ENCODE measurements around the gene GRIP2. TPM values are rescaled to one million over a fixed set of nuclear protein-coding genes. Genes with fewer than 3 reads are reported as not detected.

Gene GRIP2
- total RNA-seq, 1 donor from 2014 or later, result not detected

DNA sequence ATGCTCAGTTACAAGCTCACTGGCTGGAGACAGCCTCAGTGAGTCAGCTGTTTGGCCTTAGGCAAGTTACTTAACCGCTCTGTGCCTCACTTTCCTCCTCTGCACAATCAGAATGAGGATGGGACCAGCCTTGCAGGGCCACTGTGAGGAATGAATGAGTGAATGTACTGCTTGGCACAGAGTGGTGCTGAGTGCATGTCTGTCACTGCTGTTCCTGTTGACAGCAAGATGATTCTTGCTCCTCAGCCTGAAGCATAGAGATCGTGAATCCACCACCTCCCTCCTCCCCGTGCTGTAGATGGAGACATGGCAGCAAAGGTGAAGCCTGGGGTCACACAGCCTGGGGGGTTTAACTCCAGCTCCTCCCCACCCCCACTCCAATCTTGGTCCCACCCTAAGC, 14.6 kb upstream of the GRIP2 start:
- H3K27ac Mint-ChIP-seq, result no peak overlapping the region
- peaks cover 23% of the 10 kb centered on the region for H3K27me3 Mint-ChIP-seq (ENCODE audit: low read depth)
- H3K36me3 Mint-ChIP-seq (ENCODE audit: low read depth), result no peaks in the 10 kb centered on the region
- peaks cover 2% of the 10 kb centered on the region for H3K4me1 Mint-ChIP-seq (ENCODE audit: low read depth)
- no peaks in the 10 kb centered on the region for H3K9me3 Mint-ChIP-seq
- no peak overlapping the region for H3K4me3 Mint-ChIP-seq (ENCODE audit: low read depth)
- no peak for DNase-seq (ENCODE audit: low spot score)
- intact Hi-C loops (cut with micrococcal nuclease), result no loop called here

GRCh38 chr3:14553871-14554270, 13.7 kb upstream of the GRIP2 start:
- no peak overlapping the region for H3K4me3 Mint-ChIP-seq (ENCODE audit: low read depth)
- H3K36me3 Mint-ChIP-seq (ENCODE audit: low read depth), result no peaks in the 10 kb centered on the region
- H3K4me1 Mint-ChIP-seq (ENCODE audit: low read depth), result peaks cover 2% of the 10 kb centered on the region
- intact Hi-C loops (cut with micrococcal nuclease), result no loop called here
- H3K27ac Mint-ChIP-seq, result no peak overlapping the region
- DNase-seq (ENCODE audit: low spot score), result no peak
- H3K9me3 Mint-ChIP-seq, result no peaks in the 10 kb centered on the region
- peaks cover 24% of the 10 kb centered on the region for H3K27me3 Mint-ChIP-seq (ENCODE audit: low read depth)

DNA sequence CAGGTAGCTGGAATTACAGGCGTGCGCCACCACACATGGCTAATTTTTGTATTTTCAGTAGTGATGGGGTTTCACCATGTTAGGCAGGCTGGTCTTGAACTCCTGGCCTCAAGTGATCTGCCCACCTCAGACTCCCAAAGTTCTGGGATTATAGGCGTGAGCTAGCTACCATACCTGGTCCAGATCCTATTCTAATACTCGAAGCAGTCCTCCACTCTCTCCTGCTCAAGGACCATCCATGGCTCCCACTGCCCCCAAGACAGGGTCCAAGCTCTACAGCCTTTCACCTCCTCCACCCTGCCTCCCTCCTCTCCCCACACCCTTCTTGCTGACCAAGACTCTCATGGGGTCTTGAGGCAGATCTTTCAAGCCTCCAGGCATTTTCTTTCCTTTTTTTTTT, 12.6 kb upstream of the GRIP2 start:
- intact Hi-C loops (cut with micrococcal nuclease), result no loop called here
- peaks cover 2% of the 10 kb centered on the region for H3K4me1 Mint-ChIP-seq (ENCODE audit: low read depth)
- no peak overlapping the region for H3K4me3 Mint-ChIP-seq (ENCODE audit: low read depth)
- no peak overlapping the region for H3K27ac Mint-ChIP-seq
- H3K9me3 Mint-ChIP-seq, result no peaks in the 10 kb centered on the region
- H3K36me3 Mint-ChIP-seq (ENCODE audit: low read depth), result no peaks in the 10 kb centered on the region
- no peak for DNase-seq (ENCODE audit: low spot score)
- H3K27me3 Mint-ChIP-seq (ENCODE audit: low read depth), result peaks cover 28% of the 10 kb centered on the region

DNA sequence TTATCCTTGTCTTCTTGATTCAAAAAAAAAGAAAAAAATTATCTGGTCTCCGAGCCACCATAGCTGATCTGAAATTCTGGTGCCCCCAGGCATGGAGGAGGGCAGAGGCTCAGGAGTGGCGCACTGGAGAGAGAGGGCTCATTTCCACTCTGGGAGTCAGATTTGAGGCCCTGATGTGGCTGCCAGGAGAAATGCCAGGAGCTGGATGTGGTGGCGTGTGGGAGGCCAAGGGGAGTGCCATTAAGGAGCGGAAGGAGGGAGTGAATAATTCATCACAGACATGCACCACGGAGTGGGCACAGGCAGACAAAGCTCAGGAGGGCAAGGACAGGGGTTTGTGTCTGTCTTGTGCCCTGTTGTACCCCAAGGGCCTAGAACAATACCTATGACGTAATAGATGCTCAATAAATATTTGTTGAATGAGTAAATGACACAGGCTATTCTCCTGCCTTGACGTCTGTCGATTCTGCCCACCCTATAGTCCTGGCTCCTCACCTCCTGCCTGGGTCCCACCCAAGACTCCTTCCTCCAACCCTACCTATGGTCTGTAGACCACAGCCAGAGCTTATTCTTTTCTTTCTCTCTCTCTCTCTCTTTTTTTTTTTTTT, 12.0 kb upstream of the GRIP2 start:
- peaks cover 29% of the 10 kb centered on the region for H3K27me3 Mint-ChIP-seq (ENCODE audit: low read depth)
- no peaks in the 10 kb centered on the region for H3K36me3 Mint-ChIP-seq (ENCODE audit: low read depth)
- H3K27ac Mint-ChIP-seq, result no peak overlapping the region
- peaks cover 2% of the 10 kb centered on the region for H3K4me1 Mint-ChIP-seq (ENCODE audit: low read depth)
- H3K9me3 Mint-ChIP-seq, result no peaks in the 10 kb centered on the region
- intact Hi-C loops (cut with micrococcal nuclease), result no loop called here
- H3K4me3 Mint-ChIP-seq (ENCODE audit: low read depth), result no peak overlapping the region
- DNase-seq (ENCODE audit: low spot score), result no peak

- no peaks in the 10 kb centered on the region for H3K9me3 Mint-ChIP-seq
- H3K36me3 Mint-ChIP-seq (ENCODE audit: low read depth), result no peaks in the 10 kb centered on the region
- intact Hi-C loops (cut with micrococcal nuclease), result no loop called here
- DNase-seq (ENCODE audit: low spot score), result no peak
- H3K4me1 Mint-ChIP-seq (ENCODE audit: low read depth), result peaks cover 2% of the 10 kb centered on the region
- peaks cover 27% of the 10 kb centered on the region for H3K27me3 Mint-ChIP-seq (ENCODE audit: low read depth)
- H3K27ac Mint-ChIP-seq, result no peak overlapping the region
- H3K4me3 Mint-ChIP-seq (ENCODE audit: low read depth), result no peak overlapping the region
Observed at GRCh38 chr3:14550651-14551611, 10.8 kb upstream of the GRIP2 start.

- Mint-ChIP-seq H3K9me3 (no peaks in the 10 kb centered on the region), H3K4me1 (ENCODE audit: low read depth) (no peaks in the 10 kb centered on the region), H3K4me3 (ENCODE audit: low read depth) (no peak overlapping the region), H3K27me3 (ENCODE audit: low read depth) (peaks cover 21% of the 10 kb centered on the region), H3K27ac (no peak overlapping the region), H3K36me3 (ENCODE audit: low read depth) (no peaks in the 10 kb centered on the region)
- intact Hi-C loops (cut with micrococcal nuclease), result no loop called here
- DNase-seq (ENCODE audit: low spot score), result no peak
Observed at GRCh38 chr3:14550181-14550580, 10.0 kb upstream of the GRIP2 start.

GRCh38 chr3:14549256-14549919, 9.2 kb upstream of the GRIP2 start:
- Mint-ChIP-seq H3K36me3 (ENCODE audit: low read depth) (no peaks in the 10 kb centered on the region), H3K4me3 (ENCODE audit: low read depth) (no peak overlapping the region), H3K27me3 (ENCODE audit: low read depth) (peaks cover 19% of the 10 kb centered on the region), H3K27ac (no peak overlapping the region), H3K4me1 (ENCODE audit: low read depth) (no peaks in the 10 kb centered on the region), H3K9me3 (no peaks in the 10 kb centered on the region)
- no peak for DNase-seq (ENCODE audit: low spot score)
- intact Hi-C loops (cut with micrococcal nuclease), result loop anchor here (2.0 kb wide), 1 partner anchor 41 kb away; no protein-coding TSS in a partner anchor

- Mint-ChIP-seq H3K36me3 (ENCODE audit: low read depth) (no peaks in the 10 kb centered on the region), H3K9me3 (no peaks in the 10 kb centered on the region), H3K4me1 (ENCODE audit: low read depth) (no peaks in the 10 kb centered on the region), H3K27me3 (ENCODE audit: low read depth) (peaks cover 16% of the 10 kb centered on the region), H3K27ac (no peak overlapping the region), H3K4me3 (ENCODE audit: low read depth) (no peak overlapping the region)
- intact Hi-C loops (cut with micrococcal nuclease), result loop anchor here (1.0 to 2.0 kb wide), 2 partner anchors 40 to 287 kb away; no protein-coding TSS in a partner anchor
- DNase-seq (ENCODE audit: low spot score), result no peak
Observed at GRCh38 chr3:14548321-14548729, 8.2 kb upstream of the GRIP2 start.

DNA sequence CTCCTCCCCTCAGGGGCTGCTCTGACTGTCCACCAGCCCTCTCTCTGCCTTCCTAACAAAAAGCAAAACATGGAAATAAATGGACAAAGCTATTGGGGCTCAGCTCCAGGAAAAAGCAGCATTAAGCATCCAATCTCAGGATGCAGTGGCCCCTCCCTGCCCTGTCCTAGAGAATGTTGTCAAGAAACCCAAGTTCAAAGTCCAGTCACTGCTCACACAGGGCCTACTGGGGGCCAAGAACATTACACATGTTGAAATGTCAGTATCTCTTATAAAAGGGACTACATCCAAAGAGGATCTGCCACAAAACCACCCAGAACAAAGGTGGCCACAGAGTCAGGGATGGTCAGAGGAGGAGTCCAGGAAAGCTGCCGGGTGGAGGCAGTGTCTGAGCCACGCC, 7.6 kb upstream of the GRIP2 start:
- peaks cover 16% of the 10 kb centered on the region for H3K27me3 Mint-ChIP-seq (ENCODE audit: low read depth)
- no peaks in the 10 kb centered on the region for H3K4me1 Mint-ChIP-seq (ENCODE audit: low read depth)
- H3K36me3 Mint-ChIP-seq (ENCODE audit: low read depth), result no peaks in the 10 kb centered on the region
- no peaks in the 10 kb centered on the region for H3K9me3 Mint-ChIP-seq
- intact Hi-C loops (cut with micrococcal nuclease), result loop anchor here (1.0 to 2.0 kb wide), 2 partner anchors 39 to 286 kb away; no protein-coding TSS in a partner anchor
- H3K27ac Mint-ChIP-seq, result no peak overlapping the region
- DNase-seq (ENCODE audit: low spot score), result no peak
- H3K4me3 Mint-ChIP-seq (ENCODE audit: low read depth), result no peak overlapping the region

DNA sequence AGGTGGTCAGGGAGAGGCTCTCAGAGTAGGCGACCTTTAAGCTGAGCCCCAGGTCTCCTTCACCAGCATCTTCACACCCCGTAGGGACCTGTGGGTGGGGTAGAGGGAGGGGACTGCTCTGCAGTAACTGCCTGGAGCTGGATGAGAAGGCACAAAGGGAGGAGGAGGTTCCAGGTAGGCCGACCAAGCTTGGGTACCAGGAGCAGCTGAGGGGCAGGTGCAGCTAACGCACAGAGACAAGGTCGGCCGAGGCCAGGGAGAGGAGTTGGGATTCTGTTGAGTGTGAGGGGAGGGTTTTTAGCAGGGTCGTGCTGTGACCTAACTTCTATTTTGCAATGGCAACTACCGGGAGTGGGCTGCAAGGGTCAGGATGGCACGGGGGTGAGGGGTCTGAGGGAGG, 5.9 kb upstream of the GRIP2 start:
- no peaks in the 10 kb centered on the region for H3K9me3 Mint-ChIP-seq
- H3K36me3 Mint-ChIP-seq (ENCODE audit: low read depth), result no peaks in the 10 kb centered on the region
- no peak overlapping the region for H3K27ac Mint-ChIP-seq
- intact Hi-C loops (cut with micrococcal nuclease), result no loop called here
- peaks cover 16% of the 10 kb centered on the region for H3K27me3 Mint-ChIP-seq (ENCODE audit: low read depth)
- no peak overlapping the region for H3K4me3 Mint-ChIP-seq (ENCODE audit: low read depth)
- no peaks in the 10 kb centered on the region for H3K4me1 Mint-ChIP-seq (ENCODE audit: low read depth)
- no peak for DNase-seq (ENCODE audit: low spot score)

- no peaks in the 10 kb centered on the region for H3K9me3 Mint-ChIP-seq
- intact Hi-C loops (cut with micrococcal nuclease), result no loop called here
- no peak overlapping the region for H3K27ac Mint-ChIP-seq
- no peaks in the 10 kb centered on the region for H3K36me3 Mint-ChIP-seq (ENCODE audit: low read depth)
- no peak overlapping the region for H3K4me3 Mint-ChIP-seq (ENCODE audit: low read depth)
- no peak for DNase-seq (ENCODE audit: low spot score)
- H3K4me1 Mint-ChIP-seq (ENCODE audit: low read depth), result no peaks in the 10 kb centered on the region
- peaks cover 16% of the 10 kb centered on the region for H3K27me3 Mint-ChIP-seq (ENCODE audit: low read depth)
Observed at GRCh38 chr3:14545251-14545635, 5.1 kb upstream of the GRIP2 start.

- Mint-ChIP-seq H3K27me3 (ENCODE audit: low read depth) (peaks cover 16% of the 10 kb centered on the region), H3K9me3 (no peaks in the 10 kb centered on the region), H3K4me3 (ENCODE audit: low read depth) (no peak overlapping the region), H3K4me1 (ENCODE audit: low read depth) (no peaks in the 10 kb centered on the region), H3K36me3 (ENCODE audit: low read depth) (no peaks in the 10 kb centered on the region), H3K27ac (no peak overlapping the region)
- intact Hi-C loops (cut with micrococcal nuclease), result no loop called here
- no peak for DNase-seq (ENCODE audit: low spot score)
Observed at GRCh38 chr3:14544282-14545250, 4.4 kb upstream of the GRIP2 start.
